SK-N-SH treated with all-trans-retinoic acid at 6 μM for 48 hours (cell line): Measurements from ENCODE around the gene SEMA4B.

Experiments used
- ARNTL ChIP-seq: fragments of 450-650 bp; formaldehyde crosslinking; IDR thresholded peaks from 2 replicates; pipeline ENCODE4 v1.5.0; 2020; ENCODE audit warnings: low read depth, mild to moderate bottlenecking, moderate library complexity, borderline replicate concordance
- ISL1 ChIP-seq: fragments of 250-450 bp; sonication (Bioruptor Pico); IDR thresholded peaks from 2 replicates; pipeline ENCODE4 v2.1.2; 2022; ENCODE audit warnings: mild to moderate bottlenecking, moderate library complexity
- OSR1 ChIP-seq: fragments of 250-450 bp; sonication (Bioruptor Pico); IDR thresholded peaks from 2 replicates; pipeline ENCODE4 v1.8.0; 2022; ENCODE audit warnings: moderate library complexity, mild to moderate bottlenecking, inconsistent platforms
- RARB ChIP-seq: fragments of 250-450 bp; sonication (Bioruptor Pico); IDR thresholded peaks from 2 replicates; pipeline ENCODE4 v1.8.0; 2021; ENCODE audit warnings: mild to moderate bottlenecking, moderate library complexity
- ZC3H10 ChIP-seq: fragments of 250-450 bp; sonication (Bioruptor Pico); IDR thresholded peaks from 2 replicates; pipeline ENCODE4 v1.5.1; 2021; ENCODE audit warnings: mild to moderate bottlenecking, moderate library complexity
- ZFP3 ChIP-seq: fragments of 250-450 bp; sonication (Bioruptor Pico); IDR thresholded peaks from 2 replicates; pipeline ENCODE4 v1.5.0; 2020; ENCODE audit warnings: mild to moderate bottlenecking, moderate library complexity
- ZNF70 ChIP-seq: fragments of 450-650 bp; formaldehyde crosslinking; IDR thresholded peaks from 2 replicates; pipeline ENCODE4 v1.5.0; 2020; ENCODE audit warnings: mild to moderate bottlenecking, moderate library complexity
- TF ChIP-seq, protein P1 (sequence below): fragments of 250-450 bp; sonication (Bioruptor Pico); IDR thresholded peaks from 2 replicates; pipeline ENCODE4 v1.8.0; 2020; ENCODE audit warnings: mild to moderate bottlenecking, moderate library complexity, borderline replicate concordance
- TF ChIP-seq, protein P2 (sequence below): fragments of 250-450 bp; sonication (Bioruptor Pico); IDR thresholded peaks from 2 replicates; pipeline ENCODE4 v1.5.0; 2020; ENCODE audit warnings: mild to moderate bottlenecking, moderate library complexity
- TF ChIP-seq, protein P3 (sequence below): fragments of 250-450 bp; sonication (Bioruptor Pico); IDR thresholded peaks from 2 replicates; pipeline ENCODE4 v1.5.1; 2020; ENCODE audit warnings: low read depth, mild to moderate bottlenecking, moderate library complexity
- TF ChIP-seq, protein P4 (sequence below): fragments of 250-450 bp; sonication (Bioruptor Pico); IDR thresholded peaks from 2 replicates; pipeline ENCODE4 v1.8.0; 2021; ENCODE audit warnings: low read depth, mild to moderate bottlenecking, moderate library complexity, borderline replicate concordance

DNA sequence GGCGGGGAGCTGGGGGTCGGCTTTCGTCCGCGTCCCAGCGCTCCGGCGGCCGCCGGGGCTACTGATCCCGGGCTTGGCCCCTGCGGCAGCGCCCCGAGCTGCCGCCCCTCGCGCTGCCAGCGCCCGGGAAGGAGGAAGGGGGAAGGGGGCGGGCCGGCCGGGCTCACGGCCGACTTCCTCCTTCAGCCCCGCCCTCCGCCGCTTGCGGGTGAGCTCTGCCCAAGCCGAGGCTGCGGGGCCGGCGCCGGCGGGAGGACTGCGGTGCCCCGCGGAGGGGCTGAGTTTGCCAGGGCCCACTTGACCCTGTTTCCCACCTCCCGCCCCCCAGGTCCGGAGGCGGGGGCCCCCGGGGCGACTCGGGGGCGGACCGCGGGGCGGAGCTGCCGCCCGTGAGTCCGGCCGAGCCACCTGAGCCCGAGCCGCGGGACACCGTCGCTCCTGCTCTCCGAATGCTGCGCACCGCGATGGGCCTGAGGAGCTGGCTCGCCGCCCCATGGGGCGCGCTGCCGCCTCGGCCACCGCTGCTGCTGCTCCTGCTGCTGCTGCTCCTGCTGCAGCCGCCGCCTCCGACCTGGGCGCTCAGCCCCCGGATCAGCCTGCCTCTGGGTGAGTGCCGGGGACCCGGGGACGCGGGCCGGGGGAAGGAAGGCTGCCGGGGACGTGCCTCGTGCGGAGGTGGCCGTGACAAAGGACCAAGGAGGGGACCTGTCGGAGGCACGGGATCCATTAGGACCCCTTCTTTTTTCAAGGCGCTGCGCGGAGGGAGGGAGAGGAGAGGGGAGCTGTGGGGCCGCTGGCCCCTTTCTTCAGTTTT lies at the start of gene SEMA4B:
- TF ChIP-seq OSR1 (CRISPR knock-in tag) (no peak), ZFP3 (no peak), RARB (CRISPR knock-in tag) (no peak), ISL1 (CRISPR knock-in tag) (no peak), ZNF70 (no peak), ARNTL (CRISPR knock-in tag) (no peak), ZC3H10 (CRISPR knock-in tag) (no peak)
- TF ChIP-seq, protein P1, sequence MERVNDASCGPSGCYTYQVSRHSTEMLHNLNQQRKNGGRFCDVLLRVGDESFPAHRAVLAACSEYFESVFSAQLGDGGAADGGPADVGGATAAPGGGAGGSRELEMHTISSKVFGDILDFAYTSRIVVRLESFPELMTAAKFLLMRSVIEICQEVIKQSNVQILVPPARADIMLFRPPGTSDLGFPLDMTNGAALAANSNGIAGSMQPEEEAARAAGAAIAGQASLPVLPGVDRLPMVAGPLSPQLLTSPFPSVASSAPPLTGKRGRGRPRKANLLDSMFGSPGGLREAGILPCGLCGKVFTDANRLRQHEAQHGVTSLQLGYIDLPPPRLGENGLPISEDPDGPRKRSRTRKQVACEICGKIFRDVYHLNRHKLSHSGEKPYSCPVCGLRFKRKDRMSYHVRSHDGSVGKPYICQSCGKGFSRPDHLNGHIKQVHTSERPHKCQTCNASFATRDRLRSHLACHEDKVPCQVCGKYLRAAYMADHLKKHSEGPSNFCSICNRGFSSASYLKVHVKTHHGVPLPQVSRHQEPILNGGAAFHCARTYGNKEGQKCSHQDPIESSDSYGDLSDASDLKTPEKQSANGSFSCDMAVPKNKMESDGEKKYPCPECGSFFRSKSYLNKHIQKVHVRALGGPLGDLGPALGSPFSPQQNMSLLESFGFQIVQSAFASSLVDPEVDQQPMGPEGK (CRISPR knock-in tag), result no peak
- TF ChIP-seq, protein P2, sequence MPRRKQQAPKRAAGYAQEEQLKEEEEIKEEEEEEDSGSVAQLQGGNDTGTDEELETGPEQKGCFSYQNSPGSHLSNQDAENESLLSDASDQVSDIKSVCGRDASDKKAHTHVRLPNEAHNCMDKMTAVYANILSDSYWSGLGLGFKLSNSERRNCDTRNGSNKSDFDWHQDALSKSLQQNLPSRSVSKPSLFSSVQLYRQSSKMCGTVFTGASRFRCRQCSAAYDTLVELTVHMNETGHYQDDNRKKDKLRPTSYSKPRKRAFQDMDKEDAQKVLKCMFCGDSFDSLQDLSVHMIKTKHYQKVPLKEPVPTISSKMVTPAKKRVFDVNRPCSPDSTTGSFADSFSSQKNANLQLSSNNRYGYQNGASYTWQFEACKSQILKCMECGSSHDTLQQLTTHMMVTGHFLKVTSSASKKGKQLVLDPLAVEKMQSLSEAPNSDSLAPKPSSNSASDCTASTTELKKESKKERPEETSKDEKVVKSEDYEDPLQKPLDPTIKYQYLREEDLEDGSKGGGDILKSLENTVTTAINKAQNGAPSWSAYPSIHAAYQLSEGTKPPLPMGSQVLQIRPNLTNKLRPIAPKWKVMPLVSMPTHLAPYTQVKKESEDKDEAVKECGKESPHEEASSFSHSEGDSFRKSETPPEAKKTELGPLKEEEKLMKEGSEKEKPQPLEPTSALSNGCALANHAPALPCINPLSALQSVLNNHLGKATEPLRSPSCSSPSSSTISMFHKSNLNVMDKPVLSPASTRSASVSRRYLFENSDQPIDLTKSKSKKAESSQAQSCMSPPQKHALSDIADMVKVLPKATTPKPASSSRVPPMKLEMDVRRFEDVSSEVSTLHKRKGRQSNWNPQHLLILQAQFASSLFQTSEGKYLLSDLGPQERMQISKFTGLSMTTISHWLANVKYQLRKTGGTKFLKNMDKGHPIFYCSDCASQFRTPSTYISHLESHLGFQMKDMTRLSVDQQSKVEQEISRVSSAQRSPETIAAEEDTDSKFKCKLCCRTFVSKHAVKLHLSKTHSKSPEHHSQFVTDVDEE (CRISPR knock-in tag), result no peak
- TF ChIP-seq, protein P3, sequence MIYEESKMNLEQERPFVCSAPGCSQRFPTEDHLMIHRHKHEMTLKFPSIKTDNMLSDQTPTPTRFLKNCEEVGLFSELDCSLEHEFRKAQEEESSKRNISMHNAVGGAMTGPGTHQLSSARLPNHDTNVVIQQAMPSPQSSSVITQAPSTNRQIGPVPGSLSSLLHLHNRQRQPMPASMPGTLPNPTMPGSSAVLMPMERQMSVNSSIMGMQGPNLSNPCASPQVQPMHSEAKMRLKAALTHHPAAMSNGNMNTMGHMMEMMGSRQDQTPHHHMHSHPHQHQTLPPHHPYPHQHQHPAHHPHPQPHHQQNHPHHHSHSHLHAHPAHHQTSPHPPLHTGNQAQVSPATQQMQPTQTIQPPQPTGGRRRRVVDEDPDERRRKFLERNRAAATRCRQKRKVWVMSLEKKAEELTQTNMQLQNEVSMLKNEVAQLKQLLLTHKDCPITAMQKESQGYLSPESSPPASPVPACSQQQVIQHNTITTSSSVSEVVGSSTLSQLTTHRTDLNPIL (CRISPR knock-in tag), result no peak
- TF ChIP-seq, protein P4, sequence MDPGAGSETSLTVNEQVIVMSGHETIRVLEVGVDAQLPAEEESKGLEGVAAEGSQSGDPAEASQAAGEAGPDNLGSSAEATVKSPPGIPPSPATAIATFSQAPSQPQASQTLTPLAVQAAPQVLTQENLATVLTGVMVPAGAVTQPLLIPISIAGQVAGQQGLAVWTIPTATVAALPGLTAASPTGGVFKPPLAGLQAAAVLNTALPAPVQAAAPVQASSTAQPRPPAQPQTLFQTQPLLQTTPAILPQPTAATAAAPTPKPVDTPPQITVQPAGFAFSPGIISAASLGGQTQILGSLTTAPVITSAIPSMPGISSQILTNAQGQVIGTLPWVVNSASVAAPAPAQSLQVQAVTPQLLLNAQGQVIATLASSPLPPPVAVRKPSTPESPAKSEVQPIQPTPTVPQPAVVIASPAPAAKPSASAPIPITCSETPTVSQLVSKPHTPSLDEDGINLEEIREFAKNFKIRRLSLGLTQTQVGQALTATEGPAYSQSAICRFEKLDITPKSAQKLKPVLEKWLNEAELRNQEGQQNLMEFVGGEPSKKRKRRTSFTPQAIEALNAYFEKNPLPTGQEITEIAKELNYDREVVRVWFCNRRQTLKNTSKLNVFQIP, result no peak
